ENCODE measurements around the gene TBR1.

GRCh38 chr2:161371869-161372268 lies 44.2 kb upstream of the TBR1 start:
- TF ChIP-seq, protein P1, sequence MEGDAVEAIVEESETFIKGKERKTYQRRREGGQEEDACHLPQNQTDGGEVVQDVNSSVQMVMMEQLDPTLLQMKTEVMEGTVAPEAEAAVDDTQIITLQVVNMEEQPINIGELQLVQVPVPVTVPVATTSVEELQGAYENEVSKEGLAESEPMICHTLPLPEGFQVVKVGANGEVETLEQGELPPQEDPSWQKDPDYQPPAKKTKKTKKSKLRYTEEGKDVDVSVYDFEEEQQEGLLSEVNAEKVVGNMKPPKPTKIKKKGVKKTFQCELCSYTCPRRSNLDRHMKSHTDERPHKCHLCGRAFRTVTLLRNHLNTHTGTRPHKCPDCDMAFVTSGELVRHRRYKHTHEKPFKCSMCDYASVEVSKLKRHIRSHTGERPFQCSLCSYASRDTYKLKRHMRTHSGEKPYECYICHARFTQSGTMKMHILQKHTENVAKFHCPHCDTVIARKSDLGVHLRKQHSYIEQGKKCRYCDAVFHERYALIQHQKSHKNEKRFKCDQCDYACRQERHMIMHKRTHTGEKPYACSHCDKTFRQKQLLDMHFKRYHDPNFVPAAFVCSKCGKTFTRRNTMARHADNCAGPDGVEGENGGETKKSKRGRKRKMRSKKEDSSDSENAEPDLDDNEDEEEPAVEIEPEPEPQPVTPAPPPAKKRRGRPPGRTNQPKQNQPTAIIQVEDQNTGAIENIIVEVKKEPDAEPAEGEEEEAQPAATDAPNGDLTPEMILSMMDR (IDR thresholded peaks at IDR 0.05), result no peak
- TF ChIP-seq POLR2A (IDR thresholded peaks at IDR 0.05), result no peak

Measured in lower leg skin (tissue), 3 donors.